ENCODE measurements around the gene SYNGR3. TPM values are rescaled to one million over a fixed set of nuclear protein-coding genes. Genes with fewer than 3 reads are reported as not detected.

The SYNGR3 gene
- 10 to 100 TPM; 11.9 to 12.4 TPM for total RNA-seq

- no peak for DNase-seq
- peak within 1 kb of the TSS; percentile 71 for H3K4me3 Mint-ChIP-seq
- POLR2A ChIA-PET, result interaction anchor here (0.8 kb wide), 1 partner anchor 14 kb away, joined by 3 read pairs; no protein-coding TSS in a partner anchor
- CTCF ChIA-PET, result interaction anchor here (1.0 to 2.8 kb wide), 3 partner anchors 9 to 15 kb away, joined by 3 to 18 read pairs (median 12); no protein-coding TSS in a partner anchor
- H3K4me1 Mint-ChIP-seq (ENCODE audit: low read depth), result peaks cover 33% of the 10 kb centered on the region
- intact Hi-C loops (cut with micrococcal nuclease), result no loop called here
- no peak within 1 kb of the TSS for H3K27ac Mint-ChIP-seq
- H3K36me3 Mint-ChIP-seq, result peaks cover 4% of the 10 kb centered on the region
- peaks cover 12% of the 10 kb centered on the region for H3K27me3 Mint-ChIP-seq
- no peaks in the 10 kb centered on the region for H3K9me3 Mint-ChIP-seq
Observed at GRCh38 chr16:1989209-1990100, at the start of gene SYNGR3. Gene SYNGR3 (plus strand): TSS chr16:1989970. CDS start chr16:1990103, 133 bp downstream.

DNA sequence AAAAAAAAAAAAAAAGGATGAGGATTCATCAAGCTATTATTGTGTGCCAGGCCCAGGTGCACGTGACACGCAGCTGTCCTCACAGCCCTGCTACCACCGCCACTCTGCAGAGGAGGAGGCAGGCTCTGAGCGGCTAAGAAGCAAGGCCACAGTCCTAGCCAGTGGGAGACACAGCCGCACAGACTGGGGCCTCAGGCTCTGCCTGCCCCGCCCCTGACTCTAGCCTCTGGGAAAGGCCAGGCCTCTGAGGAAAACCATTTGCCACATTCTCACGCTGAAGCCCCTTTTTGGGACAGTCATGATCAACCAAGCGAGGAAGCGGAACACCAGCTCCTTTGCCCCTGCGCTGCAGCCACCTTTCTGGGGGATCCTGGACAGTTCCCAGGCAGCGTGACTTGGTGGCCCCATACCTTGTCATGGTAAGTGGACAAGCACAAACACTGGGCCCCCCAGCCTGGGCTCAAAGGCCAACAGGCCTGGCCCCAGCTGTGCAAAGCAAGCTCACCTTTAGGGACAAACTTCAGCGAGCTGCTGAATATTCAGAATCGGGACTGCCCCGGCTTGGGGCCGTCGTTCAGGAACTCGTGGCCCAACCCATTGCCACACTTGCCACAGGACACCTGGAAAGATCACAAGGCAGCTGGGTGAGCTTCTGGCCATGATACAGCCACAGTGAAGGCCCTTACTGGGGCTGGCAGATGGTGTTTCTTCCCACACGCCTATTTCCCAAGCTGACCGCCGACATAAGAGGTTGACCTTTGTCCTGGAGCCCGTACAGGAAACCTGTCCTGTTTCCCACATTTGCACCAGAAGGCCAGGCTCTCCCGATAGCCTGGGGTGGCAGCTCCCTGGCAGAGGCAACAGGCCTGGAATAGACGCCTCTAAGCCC is 49.3 kb upstream of the SYNGR3 start:
- DNase-seq, result no peak
- no peak overlapping the region for H3K4me3 Mint-ChIP-seq
- H3K4me1 Mint-ChIP-seq (ENCODE audit: low read depth), result peaks cover 25% of the 10 kb centered on the region
- no peaks in the 10 kb centered on the region for H3K9me3 Mint-ChIP-seq
- H3K27me3 Mint-ChIP-seq, result no peaks in the 10 kb centered on the region
- POLR2A ChIA-PET, result interaction anchor here (1.1 kb wide), 1 partner anchor 25 kb away, joined by 4 read pairs; the partner anchor contains the start of gene RPS2
- CTCF ChIA-PET, result interaction anchor here (0.9 to 2.4 kb wide), 4 partner anchors 11 to 200 kb away, joined by 3 to 6 read pairs (median 6); no protein-coding TSS in a partner anchor
- peaks cover 7% of the 10 kb centered on the region for H3K36me3 Mint-ChIP-seq
- intact Hi-C loops (cut with micrococcal nuclease), result no loop called here
- H3K27ac Mint-ChIP-seq, result no peak overlapping the region

GRCh38 chr16:1941162-1942046 is 48.4 kb upstream of the SYNGR3 start:
- H3K27ac Mint-ChIP-seq, result no peak overlapping the region
- H3K4me3 Mint-ChIP-seq, result peak overlapping the region; percentile 88
- POLR2A ChIA-PET, result interaction anchor here (0.5 to 1.1 kb wide), 2 partner anchors 24 to 279 kb away, joined by 3 to 4 read pairs; partner anchors contain the start of gene RPS2
- H3K36me3 Mint-ChIP-seq, result peaks cover 7% of the 10 kb centered on the region
- CTCF ChIA-PET, result interaction anchor here (0.6 to 2.4 kb wide), 5 partner anchors 11 to 199 kb away, joined by 3 to 6 read pairs (median 5); no protein-coding TSS in a partner anchor
- DNase-seq, result no peak
- H3K4me1 Mint-ChIP-seq (ENCODE audit: low read depth), result peaks cover 25% of the 10 kb centered on the region
- no peaks in the 10 kb centered on the region for H3K27me3 Mint-ChIP-seq
- H3K9me3 Mint-ChIP-seq, result no peaks in the 10 kb centered on the region
- intact Hi-C loops (cut with micrococcal nuclease), result loop anchor here (2.0 kb wide), 1 partner anchor 159 kb away; the partner anchor contains the start of genes NUBP2 and SPSB3

- H3K9me3 Mint-ChIP-seq, result no peaks in the 10 kb centered on the region
- peak overlapping the region; percentile 88 for H3K4me3 Mint-ChIP-seq
- CTCF ChIA-PET, result interaction anchor here (0.6 kb wide), 1 partner anchor 14 kb away, joined by 4 read pairs; no protein-coding TSS in a partner anchor
- peak overlapping the region; percentile 23 for H3K27ac Mint-ChIP-seq
- no peaks in the 10 kb centered on the region for H3K27me3 Mint-ChIP-seq
- DNase-seq, result peak; percentile 52
- intact Hi-C loops (cut with micrococcal nuclease), result loop anchor here (2.0 kb wide), 1 partner anchor 159 kb away; the partner anchor contains the start of genes NUBP2 and SPSB3
- H3K36me3 Mint-ChIP-seq, result peaks cover 7% of the 10 kb centered on the region
- peaks cover 25% of the 10 kb centered on the region for H3K4me1 Mint-ChIP-seq (ENCODE audit: low read depth)
- POLR2A ChIA-PET, result interaction anchor here (1.0 to 1.1 kb wide), 2 partner anchors 23 to 115 kb away, joined by 3 to 4 read pairs; partner anchors contain the start of genes FAHD1 and RPS2
Observed at GRCh38 chr16:1942047-1942809, 47.5 kb upstream of the SYNGR3 start.

- Mint-ChIP-seq H3K4me3 (peak within 1 kb of the TSS; percentile 88), H3K27ac (peak within 1 kb of the TSS; percentile 73), H3K27me3 (no peaks in the 10 kb centered on the region), H3K4me1 (ENCODE audit: low read depth) (peaks cover 25% of the 10 kb centered on the region), H3K9me3 (no peaks in the 10 kb centered on the region), H3K36me3 (peaks cover 4% of the 10 kb centered on the region)
- ChIA-PET POLR2A (interaction anchor here (0.9 to 1.6 kb wide), 7 partner anchors 18 to 170 kb away, joined by 3 to 17 read pairs (median 4); partner anchors contain the start of genes EME2, FAHD1, MRPS34 and NUBP2), CTCF (interaction anchor here (0.7 to 1.9 kb wide), 9 partner anchors 14 to 212 kb away, joined by 3 to 9 read pairs (median 4); partner anchors contain the start of genes FAHD1, NDUFB10, RPS2 and TRAF7)
- intact Hi-C loops (cut with micrococcal nuclease), result loop anchor here (1.0 to 2.0 kb wide), 3 partner anchors 16 to 160 kb away; partner anchors contain the start of genes NDUFB10, NUBP2, RPS2 and SPSB3
- peak; percentile 100 for DNase-seq
Observed at GRCh38 chr16:1942810-1943726, 46.7 kb upstream of the SYNGR3 start, which contains the start of gene MSRB1. Gene MSRB1 (minus strand): TSS chr16:1943199. CDS start chr16:1943156, 43 bp downstream.

DNA sequence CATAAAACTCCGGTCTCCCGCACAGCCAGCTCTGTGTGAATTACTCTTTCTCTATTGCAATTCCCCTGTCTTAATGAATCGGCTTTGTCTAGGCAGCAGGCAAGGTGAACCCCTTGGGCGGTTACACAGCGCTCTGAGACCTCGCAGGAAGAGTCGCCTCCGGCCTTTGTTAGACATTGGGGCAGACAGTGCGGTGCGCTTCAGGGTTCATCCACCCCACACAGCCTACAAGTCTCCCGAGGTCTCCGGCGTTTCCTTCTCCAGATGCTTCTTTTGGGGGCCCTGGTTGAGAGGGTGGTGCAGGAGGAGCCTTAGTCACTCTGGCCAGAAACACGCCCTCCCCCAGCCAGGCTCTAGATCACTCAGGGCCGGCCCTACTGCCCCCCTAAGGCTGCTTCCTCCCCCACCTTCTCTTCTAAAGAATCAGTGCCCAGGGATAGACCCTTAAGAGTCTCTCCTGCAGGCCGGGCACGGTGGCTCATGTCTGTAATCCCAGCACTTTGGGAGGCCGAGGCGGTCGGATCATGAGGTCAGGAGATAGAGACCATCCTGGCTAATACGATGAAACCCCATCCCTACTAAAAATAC is 45.1 kb upstream of the SYNGR3 start:
- H3K36me3 Mint-ChIP-seq, result no peaks in the 10 kb centered on the region
- CTCF ChIA-PET, result interaction anchor here (1.9 kb wide), 1 partner anchor 15 kb away, joined by 6 read pairs; the partner anchor contains the start of gene NDUFB10
- intact Hi-C loops (cut with micrococcal nuclease), result no loop called here

GRCh38 chr16:1945559-1946391 is 44.0 kb upstream of the SYNGR3 start:
- Mint-ChIP-seq H3K36me3 (no peaks in the 10 kb centered on the region), H3K27ac (no peak overlapping the region), H3K4me3 (no peak overlapping the region), H3K9me3 (no peaks in the 10 kb centered on the region), H3K4me1 (ENCODE audit: low read depth) (peaks cover 25% of the 10 kb centered on the region), H3K27me3 (no peaks in the 10 kb centered on the region)
- CTCF ChIA-PET, result interaction anchor here (1.2 kb wide), 1 partner anchor 194 kb away, joined by 4 read pairs; no protein-coding TSS in a partner anchor
- DNase-seq, result no peak
- intact Hi-C loops (cut with micrococcal nuclease), result no loop called here
- POLR2A ChIA-PET, result interaction anchor here (0.8 to 1.4 kb wide), 3 partner anchors 11 to 19 kb away, joined by 3 to 5 read pairs (median 4); partner anchors contain the start of gene RPS2

More for the DNA sequence above, 45.1 kb upstream of the SYNGR3 start:
- no peak overlapping the region for H3K27ac Mint-ChIP-seq
- peak overlapping the region; percentile 88 for H3K4me3 Mint-ChIP-seq
- no peaks in the 10 kb centered on the region for H3K9me3 Mint-ChIP-seq
- DNase-seq, result no peak
- H3K27me3 Mint-ChIP-seq, result no peaks in the 10 kb centered on the region
- peaks cover 25% of the 10 kb centered on the region for H3K4me1 Mint-ChIP-seq (ENCODE audit: low read depth)
- POLR2A ChIA-PET, result no interaction called here

GRCh38 chr16:1946495-1947368 is 43.0 kb upstream of the SYNGR3 start:
- H3K36me3 Mint-ChIP-seq, result no peaks in the 10 kb centered on the region
- ChIA-PET POLR2A (interaction anchor here (0.8 to 1.4 kb wide), 3 partner anchors 10 to 18 kb away, joined by 3 to 5 read pairs (median 4); partner anchors contain the start of gene RPS2), CTCF (interaction anchor here (1.2 kb wide), 1 partner anchor 193 kb away, joined by 4 read pairs; no protein-coding TSS in a partner anchor)
- peaks cover 19% of the 10 kb centered on the region for H3K4me1 Mint-ChIP-seq (ENCODE audit: low read depth)
- no peak for DNase-seq
- H3K9me3 Mint-ChIP-seq, result no peaks in the 10 kb centered on the region
- no peak overlapping the region for H3K27ac Mint-ChIP-seq
- no peak overlapping the region for H3K4me3 Mint-ChIP-seq
- no peaks in the 10 kb centered on the region for H3K27me3 Mint-ChIP-seq
- intact Hi-C loops (cut with micrococcal nuclease), result no loop called here

Measured in activated CD4-positive, alpha-beta memory T cell treated with anti-CD3 and anti-CD28 coated beads for 36 hours (primary cell).